ENCODE measurements around the gene ABCB4.

The ABCB4 gene

GRCh38 chr7:87420173-87420572 is 55.3 kb downstream of the ABCB4 start:
- no peak for DNase-seq (ENCODE audit: low read depth in 3 of 3)

GRCh38 chr7:87416682-87417587 is 58.5 kb downstream of the ABCB4 start:
- peak in 2 of 3 donors; percentile 55 to 56 for DNase-seq (ENCODE audit: low read depth in 3 of 3)

GRCh38 chr7:87414794-87415188 is 60.7 kb downstream of the ABCB4 start:
- DNase-seq (ENCODE audit: low read depth in 3 of 3): no peak

- DNase-seq (ENCODE audit: low read depth in 3 of 3): no peak
These were observed 61.3 kb downstream of the ABCB4 start for GRCh38 chr7:87413951-87414793.

GRCh38 chr7:87413029-87413428 is 62.5 kb downstream of the ABCB4 start:
- no peak for DNase-seq (ENCODE audit: low read depth in 3 of 3)

- DNase-seq (ENCODE audit: low read depth in 3 of 3): no peak
These were observed 64.3 kb downstream of the ABCB4 start for GRCh38 chr7:87411186-87411585.

GRCh38 chr7:87404674-87405073 is 70.8 kb downstream of the ABCB4 start:
- DNase-seq (ENCODE audit: low read depth in 3 of 3): no peak

- no peak for DNase-seq (ENCODE audit: low read depth in 3 of 3)
These were observed 77.0 kb downstream of the ABCB4 start for GRCh38 chr7:87398446-87398845.

GRCh38 chr7:87395442-87396020 is 79.9 kb downstream of the ABCB4 start:
- no peak for DNase-seq (ENCODE audit: low read depth in 3 of 3)

GRCh38 chr7:87391020-87391701 is 84.3 kb downstream of the ABCB4 start:
- no peak for DNase-seq (ENCODE audit: low read depth in 3 of 3)

- DNase-seq (ENCODE audit: low read depth in 3 of 3): no peak
These were observed 94.6 kb downstream of the ABCB4 start for GRCh38 chr7:87380905-87381304.

- no peak for DNase-seq (ENCODE audit: low read depth in 3 of 3)
These were observed 99.6 kb downstream of the ABCB4 start for GRCh38 chr7:87375662-87376435.

- no peak for DNase-seq (ENCODE audit: low read depth in 3 of 3)
These were observed 104.8 kb downstream of the ABCB4 start for GRCh38 chr7:87370660-87371180.

GRCh38 chr7:87369216-87369615 is 106.3 kb downstream of the ABCB4 start:
- no peak for DNase-seq (ENCODE audit: low read depth in 3 of 3)

GRCh38 chr7:87364246-87364645 is 111.2 kb downstream of the ABCB4 start:
- no peak for DNase-seq (ENCODE audit: low read depth in 3 of 3)

- DNase-seq (ENCODE audit: low read depth in 3 of 3): no peak
These were observed 112.1 kb downstream of the ABCB4 start for GRCh38 chr7:87363342-87363741.

- no peak for DNase-seq (ENCODE audit: low read depth in 3 of 3)
These were observed 114.2 kb downstream of the ABCB4 start for GRCh38 chr7:87361320-87361719.

- DNase-seq (ENCODE audit: low read depth in 3 of 3): no peak
These were observed 116.1 kb downstream of the ABCB4 start for GRCh38 chr7:87359366-87359765.

GRCh38 chr7:87356448-87356847 is 119.0 kb downstream of the ABCB4 start:
- DNase-seq (ENCODE audit: low read depth in 3 of 3): no peak

- no peak for DNase-seq (ENCODE audit: low read depth in 3 of 3)
These were observed 120.7 kb downstream of the ABCB4 start for GRCh38 chr7:87354749-87355148.

Measured in stimulated activated CD4-positive, alpha-beta T cell treated with anti-CD3 and anti-CD28 coated beads, TNF-alpha, amount 100 ng/mL, for 48 hours (primary cell).